IPS-20b (cell line): Measurements from ENCODE around the gene SIM2.
"Not testable (repeated sequence)": the region's sequence is repeated elsewhere in the genome, so short reads cannot be mapped to it uniquely, and the experiment has no call there.

Source experiments
- H3K27ac ChIP-seq: one replicate; pipeline ENCODE4 v1.5.1; 2013; ENCODE audit warnings: low read length
- H3K27me3 ChIP-seq: 2 replicates; pipeline ENCODE4 v1.6.1; 2013; ENCODE audit warnings: mild to moderate bottlenecking, low read length, inconsistent platforms; ENCODE audit not compliant: insufficient read depth
- H3K36me3 ChIP-seq: 2 replicates; pipeline ENCODE4 v1.6.1; 2013; ENCODE audit warnings: low read depth, mild to moderate bottlenecking, inconsistent platforms, low read length, moderate library complexity; ENCODE audit not compliant: insufficient read depth
- H3K4me1 ChIP-seq: 2 replicates; pipeline ENCODE4 v1.6.1; 2013; ENCODE audit warnings: mild to moderate bottlenecking, control low read depth, inconsistent platforms, low read length, moderate library complexity; ENCODE audit not compliant: insufficient read depth
- H3K4me3 ChIP-seq: 2 replicates; pipeline ENCODE4 v1.5.1; 2013; ENCODE audit warnings: mild to moderate bottlenecking, low read length, inconsistent platforms
- H3K9ac ChIP-seq: 2 replicates; pipeline ENCODE4 v1.6.1; 2013; ENCODE audit warnings: low read depth, mild to moderate bottlenecking, inconsistent platforms, low read length, moderate library complexity
- H3K9me3 ChIP-seq: 2 replicates; pipeline ENCODE4 v1.6.1; 2013; ENCODE audit warnings: mild to moderate bottlenecking, low read depth, low read length, inconsistent platforms; ENCODE audit not compliant: insufficient read depth

Gene SIM2

GRCh38 chr21:36668713-36669112 is 30.2 kb upstream of the SIM2 start:
- Histone ChIP-seq H3K27ac (no peak overlapping the region), H3K4me1 (no peaks in the 10 kb centered on the region), H3K4me3 (no peak overlapping the region), H3K27me3 (peaks cover 8% of the 10 kb centered on the region; the same call in 1 of the 2 replicates), H3K9ac (no peak overlapping the region), H3K36me3 (no peaks in the 10 kb centered on the region), H3K9me3 (no peaks in the 10 kb centered on the region)

GRCh38 chr21:36671836-36672235 is 27.1 kb upstream of the SIM2 start:
- Histone ChIP-seq H3K4me3 (no peak overlapping the region), H3K9me3 (no peaks in the 10 kb centered on the region), H3K27me3 (peaks cover 15% of the 10 kb centered on the region), H3K9ac (no peak overlapping the region), H3K27ac (no peak overlapping the region), H3K4me1 (no peaks in the 10 kb centered on the region; the same call in 1 of the 2 replicates), H3K36me3 (no peaks in the 10 kb centered on the region)

- H3K4me1 ChIP-seq, H3K9ac ChIP-seq, H3K9me3 ChIP-seq, H3K27ac ChIP-seq, H3K4me3 ChIP-seq, H3K36me3 ChIP-seq: not testable (repeated sequence)
- H3K27me3 ChIP-seq: peaks cover 19% of the 10 kb centered on the region
Observed at GRCh38 chr21:36672296-36672695, 26.6 kb upstream of the SIM2 start.

- Histone ChIP-seq H3K4me1 (no peaks in the 10 kb centered on the region; the same call in 1 of the 2 replicates), H3K27me3 (peaks cover 24% of the 10 kb centered on the region)
Observed at GRCh38 chr21:36672737-36673136, 26.2 kb upstream of the SIM2 start.

GRCh38 chr21:36676039-36676950 is 22.6 kb upstream of the SIM2 start:
- H3K27me3 ChIP-seq: peaks cover 33% of the 10 kb centered on the region
- H3K27ac ChIP-seq: no peak overlapping the region
- no peaks in the 10 kb centered on the region for H3K36me3 ChIP-seq
- peaks cover 7% of the 10 kb centered on the region for H3K9me3 ChIP-seq
- no peaks in the 10 kb centered on the region; the same call in 1 of the 2 replicates for H3K4me1 ChIP-seq
- 0 out of 2 replicates have a peak overlapping the region, but pooled peaks have one; percentile 7 for H3K4me3 ChIP-seq
- H3K9ac ChIP-seq: no peak overlapping the region

More at GRCh38 chr21:36672737-36673136, 26.2 kb upstream of the SIM2 start:
- no peak overlapping the region for H3K9ac ChIP-seq
- no peaks in the 10 kb centered on the region for H3K9me3 ChIP-seq
- no peaks in the 10 kb centered on the region for H3K36me3 ChIP-seq
- no peak overlapping the region for H3K4me3 ChIP-seq
- no peak overlapping the region for H3K27ac ChIP-seq

GRCh38 chr21:36677443-36677842 is 21.5 kb upstream of the SIM2 start:
- no peak overlapping the region for H3K9ac ChIP-seq
- H3K36me3 ChIP-seq: no peaks in the 10 kb centered on the region
- no peak overlapping the region for H3K4me3 ChIP-seq
- H3K27ac ChIP-seq: no peak overlapping the region
- no peaks in the 10 kb centered on the region; the same call in 1 of the 2 replicates for H3K4me1 ChIP-seq
- H3K9me3 ChIP-seq: peaks cover 7% of the 10 kb centered on the region
- peaks cover 33% of the 10 kb centered on the region for H3K27me3 ChIP-seq

- Histone ChIP-seq H3K27ac (no peak overlapping the region), H3K9me3 (peaks cover 7% of the 10 kb centered on the region), H3K4me1 (no peaks in the 10 kb centered on the region; the same call in 1 of the 2 replicates), H3K36me3 (no peaks in the 10 kb centered on the region), H3K27me3 (peaks cover 44% of the 10 kb centered on the region), H3K9ac (no peak overlapping the region), H3K4me3 (no peak overlapping the region)
Observed at GRCh38 chr21:36678538-36678937, 20.4 kb upstream of the SIM2 start.

GRCh38 chr21:36681117-36681631 is 17.7 kb upstream of the SIM2 start:
- peaks cover 7% of the 10 kb centered on the region for H3K9me3 ChIP-seq
- no peaks in the 10 kb centered on the region; the same call in 1 of the 2 replicates for H3K4me1 ChIP-seq
- no peak overlapping the region for H3K4me3 ChIP-seq
- H3K36me3 ChIP-seq: no peaks in the 10 kb centered on the region
- H3K27ac ChIP-seq: no peak overlapping the region
- H3K9ac ChIP-seq: no peak overlapping the region
- H3K27me3 ChIP-seq: peaks cover 62% of the 10 kb centered on the region

- Histone ChIP-seq H3K36me3 (no peaks in the 10 kb centered on the region), H3K27me3 (peaks cover 72% of the 10 kb centered on the region), H3K4me3 (no peak overlapping the region), H3K9ac (no peak overlapping the region), H3K27ac (no peak overlapping the region), H3K4me1 (no peaks in the 10 kb centered on the region), H3K9me3 (peaks cover 7% of the 10 kb centered on the region)
Observed at GRCh38 chr21:36684957-36685714, 13.8 kb upstream of the SIM2 start.

- Histone ChIP-seq H3K4me1 (peaks cover 5% of the 10 kb centered on the region; the same call in 1 of the 2 replicates), H3K36me3 (no peaks in the 10 kb centered on the region), H3K27me3 (peaks cover 87% of the 10 kb centered on the region), H3K9ac (no peak overlapping the region), H3K27ac (no peak overlapping the region), H3K9me3 (no peaks in the 10 kb centered on the region), H3K4me3 (no peak overlapping the region)
Observed at GRCh38 chr21:36686955-36687354, 12.0 kb upstream of the SIM2 start.

- peaks cover 92% of the 10 kb centered on the region for H3K27me3 ChIP-seq
- no peak overlapping the region for H3K9ac ChIP-seq
- H3K4me3 ChIP-seq: no peak overlapping the region
- no peaks in the 10 kb centered on the region for H3K36me3 ChIP-seq
- H3K9me3 ChIP-seq: no peaks in the 10 kb centered on the region; the same call in 1 of the 2 replicates
- peaks cover 5% of the 10 kb centered on the region; the same call in 1 of the 2 replicates for H3K4me1 ChIP-seq
- H3K27ac ChIP-seq: no peak overlapping the region
Observed at GRCh38 chr21:36688324-36688723, 10.6 kb upstream of the SIM2 start.
